GM12872 (cell line): Measurements from ENCODE around the gene PIGQ.

ENCODE experiments used
- CTCF ChIP-seq: IDR thresholded peaks from 3 replicates; pipeline ENCODE4 v1.5.1; 2011; ENCODE audit warnings: low read depth, mild to moderate bottlenecking, low read length, moderate library complexity; ENCODE audit not compliant: insufficient read depth

Gene PIGQ

DNA sequence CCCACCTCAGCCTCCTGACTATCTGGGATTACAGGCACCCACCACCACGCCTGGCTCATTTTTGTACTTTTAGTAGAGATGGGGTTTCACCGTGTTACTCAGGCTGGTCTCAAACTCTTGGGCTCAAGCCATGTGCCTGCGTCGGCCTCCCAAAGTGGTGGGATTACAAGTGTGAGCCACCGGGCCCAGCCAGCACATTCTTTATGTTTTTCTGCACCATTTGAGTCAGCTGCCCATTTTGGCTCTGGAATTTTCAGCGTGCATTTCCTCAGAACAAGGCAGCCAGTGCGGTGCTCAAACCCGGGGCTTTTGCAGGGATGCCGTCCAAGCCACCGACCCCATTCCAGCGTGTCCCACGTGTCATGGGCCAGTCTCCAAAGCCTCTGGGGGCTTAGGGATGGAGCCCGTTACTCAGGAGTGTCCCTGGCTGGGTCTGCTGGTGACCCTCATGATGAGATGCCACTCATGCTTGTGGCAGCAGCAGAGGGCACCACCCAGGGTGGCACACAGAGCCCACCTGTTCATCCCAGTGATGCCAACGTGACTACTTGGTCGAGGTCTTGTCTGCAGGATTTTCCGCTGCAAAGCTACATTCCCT, 16.4 kb downstream of the PIGQ start:
- TF ChIP-seq CTCF = no peak

GRCh38 chr16:586645-587590, 17.1 kb downstream of the PIGQ start:
- no peak for TF ChIP-seq CTCF

GRCh38 chr16:588639-588888, 18.8 kb downstream of the PIGQ start:
- TF ChIP-seq CTCF = no peak

- no peak for TF ChIP-seq CTCF
These were observed 19.3 kb downstream of the PIGQ start for GRCh38 chr16:588889-589657.

GRCh38 chr16:589658-590187, 20.0 kb downstream of the PIGQ start, which contains the start of gene RAB40C:
Gene RAB40C (plus strand): TSS chr16:590066. CDS start chr16:590292, 226 bp downstream.
- TF ChIP-seq CTCF = 0 out of 3 replicates have a peak, but pooled peaks have one; percentile 7

GRCh38 chr16:590188-590814, 20.5 kb downstream of the PIGQ start:
- 0 out of 3 replicates have a peak, but pooled peaks have one; percentile 1 for TF ChIP-seq CTCF
